ENCODE data around the gene WFIKKN1. TPM values are rescaled to one million over a fixed set of nuclear protein-coding genes. Genes with fewer than 3 reads are reported as not detected.
"Not testable (repeated sequence)": the region's sequence is repeated elsewhere in the genome, so short reads cannot be mapped to it uniquely, and the experiment has no call there.

The WFIKKN1 gene
- total RNA-seq, 1 experiment from 2014 or later: not detected

GRCh38 chr16:591892-592517 lies 38.8 kb upstream of the WFIKKN1 start:
- Histone ChIP-seq H3K4me3 (no peak overlapping the region), H3K36me3 (peaks cover 12% of the 10 kb centered on the region), H3K9me3 (no peaks in the 10 kb centered on the region), H3K27me3 (no peaks in the 10 kb centered on the region)
- DNase-seq: no peak

GRCh38 chr16:592518-593306 lies 38.1 kb upstream of the WFIKKN1 start:
- Histone ChIP-seq H3K36me3 (peaks cover 8% of the 10 kb centered on the region), H3K4me3 (no peak overlapping the region), H3K27me3 (no peaks in the 10 kb centered on the region), H3K9me3 (no peaks in the 10 kb centered on the region)
- no peak for DNase-seq

GRCh38 chr16:593406-593805 lies 37.4 kb upstream of the WFIKKN1 start:
- Histone ChIP-seq H3K36me3 (peaks cover 2% of the 10 kb centered on the region; the same call in 1 of the 2 replicates), H3K4me3 (no peak overlapping the region), H3K9me3 (no peaks in the 10 kb centered on the region), H3K27me3 (no peaks in the 10 kb centered on the region)
- no peak for DNase-seq

GRCh38 chr16:593807-594206 lies 37.0 kb upstream of the WFIKKN1 start:
- Histone ChIP-seq H3K4me3 (no peak overlapping the region), H3K9me3 (no peaks in the 10 kb centered on the region), H3K27me3 (no peaks in the 10 kb centered on the region), H3K36me3 (0 out of 2 replicates have a peak, but pooled peaks cover 2% of the 10 kb centered on the region)
- DNase-seq: no peak

GRCh38 chr16:595094-595528 lies 35.7 kb upstream of the WFIKKN1 start:
- DNase-seq: no peak
- Histone ChIP-seq H3K4me3 (no peak overlapping the region), H3K9me3 (no peaks in the 10 kb centered on the region), H3K36me3 (0 out of 2 replicates have a peak, but pooled peaks cover 2% of the 10 kb centered on the region), H3K27me3 (no peaks in the 10 kb centered on the region)

- H3K27me3 ChIP-seq: no peaks in the 10 kb centered on the region
- no peak for DNase-seq
- H3K9me3 ChIP-seq: no peaks in the 10 kb centered on the region
- no peak overlapping the region for H3K4me3 ChIP-seq
- H3K36me3 ChIP-seq: 0 out of 2 replicates have a peak, but pooled peaks cover 2% of the 10 kb centered on the region
Measured at GRCh38 chr16:595942-596735, 34.6 kb upstream of the WFIKKN1 start.

- 0 out of 2 replicates have a peak, but pooled peaks cover 2% of the 10 kb centered on the region for H3K36me3 ChIP-seq
- no peaks in the 10 kb centered on the region for H3K9me3 ChIP-seq
- no peaks in the 10 kb centered on the region for H3K27me3 ChIP-seq
- DNase-seq: no peak
- no peak overlapping the region for H3K4me3 ChIP-seq
Measured at GRCh38 chr16:596736-597060, 34.1 kb upstream of the WFIKKN1 start.

- H3K4me3 ChIP-seq, H3K27me3 ChIP-seq, H3K9me3 ChIP-seq, H3K36me3 ChIP-seq, DNase-seq: not testable (repeated sequence)
Measured at GRCh38 chr16:597655-598054, 33.1 kb upstream of the WFIKKN1 start.

- no peak overlapping the region for H3K4me3 ChIP-seq
- H3K27me3 ChIP-seq: no peaks in the 10 kb centered on the region
- no peak for DNase-seq
- 0 out of 2 replicates have a peak, but pooled peaks cover 2% of the 10 kb centered on the region for H3K36me3 ChIP-seq
- H3K9me3 ChIP-seq: no peaks in the 10 kb centered on the region
Measured at GRCh38 chr16:598823-599739, 31.7 kb upstream of the WFIKKN1 start.

- Histone ChIP-seq H3K9me3 (peaks cover 10% of the 10 kb centered on the region), H3K27me3 (no peaks in the 10 kb centered on the region), H3K36me3 (peaks cover 12% of the 10 kb centered on the region), H3K4me3 (no peak overlapping the region)
- DNase-seq: no peak
Measured at GRCh38 chr16:600781-601180, 30.0 kb upstream of the WFIKKN1 start.

- H3K27me3 ChIP-seq: no peaks in the 10 kb centered on the region
- peaks cover 10% of the 10 kb centered on the region for H3K9me3 ChIP-seq
Measured at GRCh38 chr16:603933-604332, 26.9 kb upstream of the WFIKKN1 start.

GRCh38 chr16:606656-607307 lies 24.0 kb upstream of the WFIKKN1 start:
- no peak for DNase-seq
- H3K4me3 ChIP-seq: no peak overlapping the region
- H3K9me3 ChIP-seq: peaks cover 10% of the 10 kb centered on the region
- peaks cover 10% of the 10 kb centered on the region for H3K36me3 ChIP-seq
- no peaks in the 10 kb centered on the region for H3K27me3 ChIP-seq

More at GRCh38 chr16:603933-604332, 26.9 kb upstream of the WFIKKN1 start:
- Histone ChIP-seq H3K4me3 (no peak overlapping the region), H3K36me3 (peaks cover 10% of the 10 kb centered on the region)
- no peak for DNase-seq

- Histone ChIP-seq H3K9me3 (peaks cover 10% of the 10 kb centered on the region), H3K36me3 (peaks cover 10% of the 10 kb centered on the region), H3K27me3 (no peaks in the 10 kb centered on the region), H3K4me3 (no peak overlapping the region)
- DNase-seq: no peak
Measured at GRCh38 chr16:608019-608418, 22.8 kb upstream of the WFIKKN1 start.

GRCh38 chr16:609316-609715 lies 21.5 kb upstream of the WFIKKN1 start:
- DNase-seq: no peak
- no peaks in the 10 kb centered on the region for H3K27me3 ChIP-seq
- no peak overlapping the region for H3K4me3 ChIP-seq
- peaks cover 10% of the 10 kb centered on the region for H3K36me3 ChIP-seq
- peaks cover 10% of the 10 kb centered on the region for H3K9me3 ChIP-seq

GRCh38 chr16:609984-610383 lies 20.8 kb upstream of the WFIKKN1 start:
- Histone ChIP-seq H3K36me3 (peaks cover 4% of the 10 kb centered on the region), H3K27me3 (no peaks in the 10 kb centered on the region), H3K4me3 (no peak overlapping the region), H3K9me3 (peaks cover 4% of the 10 kb centered on the region)
- no peak for DNase-seq
